Gastrocnemius medialis (tissue), 4 donors: ENCODE results near the gene EMC10.

ENCODE experiments used
- POLR2A ChIP-seq, 2 donors: fragments of 450-650 bp; IDR thresholded peaks; one replicate each; pipeline ENCODE4 v1.6.1; 2017; ENCODE audit warnings: antibody characterized with exemption in 2 of 2, mild to moderate bottlenecking in 2 of 2, moderate library complexity in 2 of 2
- TF ChIP-seq, protein P1 (sequence below), 5 experiments: fragments of 450-650 bp in 3 of 5; fragments of 200-600 bp in 2 of 5; sonication (generic) in 2 of 5; IDR thresholded peaks in 4 of 5; conservative IDR thresholded peaks in 1 of 5; 1 replicate in 4 of 5; 2 replicates in 1 of 5; pipeline ENCODE4 v1.5.1; 2016 to 2019; ENCODE audit warnings: antibody characterized with exemption in 5 of 5, mild to moderate bottlenecking in 3 of 5, moderate library complexity in 3 of 5

DNA sequence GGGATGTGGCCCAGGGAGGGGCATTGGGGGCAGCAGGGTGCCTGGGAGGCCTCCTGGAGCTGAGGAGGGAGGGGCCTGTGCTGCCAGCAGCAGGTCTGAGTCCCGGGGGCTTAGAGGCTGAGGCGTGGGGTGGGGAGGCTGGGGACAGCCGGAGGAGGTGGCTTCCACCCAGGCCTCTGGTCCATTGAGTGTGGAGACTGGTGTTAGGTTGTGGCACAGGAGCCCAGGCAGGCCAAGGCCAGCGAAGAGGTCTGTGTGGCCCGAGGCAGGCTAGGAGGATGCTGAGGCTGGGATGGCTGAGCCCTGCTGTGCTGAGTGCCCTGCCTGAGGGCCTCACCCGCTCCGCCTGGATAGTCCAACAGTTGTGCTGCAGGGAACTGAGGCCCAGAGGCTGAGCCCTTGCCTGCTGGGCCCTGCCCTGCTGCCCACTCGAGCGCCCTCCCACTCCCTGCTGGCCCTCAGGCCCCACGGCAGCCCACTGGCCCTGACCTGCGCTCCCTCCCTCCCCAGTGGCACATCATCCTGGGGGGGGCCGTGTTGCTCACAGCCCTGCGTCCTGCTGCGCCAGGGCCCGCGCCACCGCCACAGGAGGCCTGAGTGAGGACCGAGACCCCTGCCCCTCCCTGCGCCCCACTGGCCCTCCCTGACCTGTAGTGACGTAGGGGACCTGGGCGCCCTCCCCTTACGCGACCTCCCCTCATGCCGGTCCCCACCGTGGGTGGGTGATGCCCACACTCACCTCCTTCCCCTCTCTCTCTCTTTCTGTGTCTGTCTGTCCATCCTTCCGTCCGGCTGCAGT is 5.2 kb downstream of the EMC10 start:
- TF ChIP-seq, protein P1, sequence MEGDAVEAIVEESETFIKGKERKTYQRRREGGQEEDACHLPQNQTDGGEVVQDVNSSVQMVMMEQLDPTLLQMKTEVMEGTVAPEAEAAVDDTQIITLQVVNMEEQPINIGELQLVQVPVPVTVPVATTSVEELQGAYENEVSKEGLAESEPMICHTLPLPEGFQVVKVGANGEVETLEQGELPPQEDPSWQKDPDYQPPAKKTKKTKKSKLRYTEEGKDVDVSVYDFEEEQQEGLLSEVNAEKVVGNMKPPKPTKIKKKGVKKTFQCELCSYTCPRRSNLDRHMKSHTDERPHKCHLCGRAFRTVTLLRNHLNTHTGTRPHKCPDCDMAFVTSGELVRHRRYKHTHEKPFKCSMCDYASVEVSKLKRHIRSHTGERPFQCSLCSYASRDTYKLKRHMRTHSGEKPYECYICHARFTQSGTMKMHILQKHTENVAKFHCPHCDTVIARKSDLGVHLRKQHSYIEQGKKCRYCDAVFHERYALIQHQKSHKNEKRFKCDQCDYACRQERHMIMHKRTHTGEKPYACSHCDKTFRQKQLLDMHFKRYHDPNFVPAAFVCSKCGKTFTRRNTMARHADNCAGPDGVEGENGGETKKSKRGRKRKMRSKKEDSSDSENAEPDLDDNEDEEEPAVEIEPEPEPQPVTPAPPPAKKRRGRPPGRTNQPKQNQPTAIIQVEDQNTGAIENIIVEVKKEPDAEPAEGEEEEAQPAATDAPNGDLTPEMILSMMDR (IDR thresholded peaks at IDR 0.05 in 4 of 5, conservative IDR thresholded peaks at IDR 0.05 in 1 of 5) = no peak
- TF ChIP-seq POLR2A (IDR thresholded peaks at IDR 0.05) = no peak
